Stimulated activated CD8-positive, alpha-beta memory T cell treated with anti-CD3 and anti-CD28 coated beads, Interleukin-15, amount 100 ng/mL, for 4 hours (primary cell): Measurements from ENCODE around the gene COX7A2.

Experiments
- DNase-seq, 2 donors: peaks; one replicate each; pipeline ENCODE4 v3.0.0-alpha.2; 2020; ENCODE audit warnings: low read depth in 2 of 2

Gene COX7A2

DNA sequence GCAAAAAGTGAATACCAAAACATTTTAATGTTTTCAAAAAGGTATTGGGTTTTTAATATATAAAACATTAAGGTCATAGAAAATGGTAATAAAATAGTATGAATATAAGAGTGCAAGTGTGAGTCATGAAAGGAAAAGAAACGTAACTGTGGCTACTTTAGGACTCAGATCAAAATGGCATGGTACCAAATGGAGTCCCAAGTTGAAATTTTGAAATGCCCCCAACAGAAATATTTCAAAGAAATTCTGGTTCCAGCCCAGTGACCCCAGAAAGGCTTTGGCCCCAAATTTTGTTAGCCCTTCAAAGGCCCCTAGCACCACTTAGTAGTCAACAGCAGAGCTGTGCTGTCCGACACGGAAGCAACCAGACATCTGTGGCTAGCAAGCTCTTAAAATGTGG, 43.7 kb downstream of the COX7A2 start:
- no peak for DNase-seq

DNA sequence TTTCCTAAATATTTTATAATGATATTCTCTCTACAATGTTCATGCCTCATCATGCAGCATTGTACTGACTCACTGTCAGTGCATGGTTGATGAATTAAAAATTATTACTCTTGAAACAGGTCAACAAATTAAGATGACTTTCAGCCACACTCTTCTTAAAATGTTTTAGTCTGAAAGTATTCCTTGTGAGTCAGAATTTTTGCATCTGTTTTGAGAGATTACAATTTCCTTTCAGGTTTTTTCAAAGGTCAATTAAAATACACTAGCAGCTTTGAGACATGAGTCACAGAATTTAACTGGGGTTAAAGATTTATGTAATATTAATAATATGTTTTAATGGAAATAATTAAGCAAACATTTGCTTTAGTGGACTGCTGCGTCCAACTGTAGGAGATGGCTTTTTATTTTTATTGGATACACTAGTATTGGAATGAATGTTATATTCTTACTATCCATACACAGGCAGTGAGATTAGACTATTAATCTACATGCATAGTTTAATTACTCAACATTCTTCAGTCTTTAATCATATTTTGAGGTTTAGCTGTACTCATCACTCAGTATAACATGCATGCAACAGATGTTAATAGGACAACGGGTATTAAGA, 47.4 kb downstream of the COX7A2 start:
- no peak for DNase-seq

DNA sequence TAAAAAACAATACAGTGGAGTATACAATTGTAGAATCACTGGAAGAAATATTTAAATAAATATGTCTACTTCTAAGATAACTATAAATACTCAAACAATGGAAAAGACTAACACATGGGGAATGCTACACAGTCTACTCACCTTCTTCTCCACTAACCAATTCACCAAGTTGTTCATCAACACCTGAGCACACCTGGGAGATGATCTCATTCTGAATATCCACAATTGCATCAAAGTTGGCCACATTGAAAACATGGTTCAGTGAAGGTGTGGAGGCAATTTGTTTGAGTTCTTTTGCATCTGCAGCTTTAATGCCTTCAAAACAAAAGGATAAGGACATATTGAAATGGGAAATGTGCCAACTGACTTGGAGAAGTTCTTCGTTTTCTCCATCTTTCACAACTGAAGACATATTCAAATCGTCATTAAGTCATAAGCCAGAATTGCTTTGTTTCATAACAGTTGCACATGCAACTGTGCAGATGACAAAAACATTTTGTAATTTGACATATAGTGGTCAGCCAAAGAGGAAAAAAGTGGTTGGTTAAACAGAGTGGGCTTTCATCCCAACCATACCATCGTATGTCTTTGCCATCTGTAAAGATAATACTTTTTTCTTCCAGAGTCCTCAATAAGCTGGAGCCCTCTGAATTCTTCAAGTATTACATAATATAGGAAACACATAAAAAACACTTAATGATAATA, 55.2 kb downstream of the COX7A2 start:
- no peak for DNase-seq
